ENCODE results near the gene ACOD1.

ACOD1 gene

DNA sequence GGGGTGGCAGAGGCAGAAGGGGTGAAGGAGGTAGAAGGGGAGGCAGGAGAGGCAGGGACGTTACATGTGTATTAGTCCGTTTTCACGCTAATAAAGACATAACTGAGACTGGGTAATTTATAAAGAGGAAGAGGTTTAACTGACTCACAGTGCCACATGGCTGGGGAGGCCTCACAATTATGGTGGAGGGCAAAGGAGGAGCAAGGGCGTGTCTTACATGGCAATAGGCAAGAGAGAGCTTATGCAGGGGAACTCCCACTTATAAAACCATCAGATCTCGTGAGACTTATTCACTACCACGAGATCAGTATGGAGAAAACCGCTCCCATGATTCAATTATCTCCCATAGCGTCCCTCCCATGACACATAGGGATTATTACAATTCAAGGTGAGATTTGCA, 19.0 kb upstream of the ACOD1 start:
- Mint-ChIP-seq H3K4me3 (no peak overlapping the region), H3K4me1 (no peaks in the 10 kb centered on the region), H3K27ac (no peak overlapping the region), H3K27me3 (ENCODE audit: low read depth) (no peaks in the 10 kb centered on the region), H3K9me3 (peaks cover 6% of the 10 kb centered on the region), H3K36me3 (ENCODE audit: low read depth) (no peaks in the 10 kb centered on the region)
- TF ChIP-seq, protein P1, sequence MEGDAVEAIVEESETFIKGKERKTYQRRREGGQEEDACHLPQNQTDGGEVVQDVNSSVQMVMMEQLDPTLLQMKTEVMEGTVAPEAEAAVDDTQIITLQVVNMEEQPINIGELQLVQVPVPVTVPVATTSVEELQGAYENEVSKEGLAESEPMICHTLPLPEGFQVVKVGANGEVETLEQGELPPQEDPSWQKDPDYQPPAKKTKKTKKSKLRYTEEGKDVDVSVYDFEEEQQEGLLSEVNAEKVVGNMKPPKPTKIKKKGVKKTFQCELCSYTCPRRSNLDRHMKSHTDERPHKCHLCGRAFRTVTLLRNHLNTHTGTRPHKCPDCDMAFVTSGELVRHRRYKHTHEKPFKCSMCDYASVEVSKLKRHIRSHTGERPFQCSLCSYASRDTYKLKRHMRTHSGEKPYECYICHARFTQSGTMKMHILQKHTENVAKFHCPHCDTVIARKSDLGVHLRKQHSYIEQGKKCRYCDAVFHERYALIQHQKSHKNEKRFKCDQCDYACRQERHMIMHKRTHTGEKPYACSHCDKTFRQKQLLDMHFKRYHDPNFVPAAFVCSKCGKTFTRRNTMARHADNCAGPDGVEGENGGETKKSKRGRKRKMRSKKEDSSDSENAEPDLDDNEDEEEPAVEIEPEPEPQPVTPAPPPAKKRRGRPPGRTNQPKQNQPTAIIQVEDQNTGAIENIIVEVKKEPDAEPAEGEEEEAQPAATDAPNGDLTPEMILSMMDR (IDR thresholded peaks at IDR 0.05; ENCODE audit: unreplicated experiment in 3 of 3) = no peak

GRCh38 chr13:76929851-76930374, 18.4 kb upstream of the ACOD1 start:
- Mint-ChIP-seq H3K9me3 (peaks cover 6% of the 10 kb centered on the region), H3K27me3 (ENCODE audit: low read depth) (no peaks in the 10 kb centered on the region), H3K4me1 (no peaks in the 10 kb centered on the region), H3K4me3 (no peak overlapping the region), H3K36me3 (ENCODE audit: low read depth) (no peaks in the 10 kb centered on the region), H3K27ac (peak overlapping the region in 1 of 3 experiments; percentile 10)
- TF ChIP-seq, protein P1 (IDR thresholded peaks at IDR 0.05; ENCODE audit: unreplicated experiment in 3 of 3) = no peak

GRCh38 chr13:76932076-76932475, 16.2 kb upstream of the ACOD1 start:
- H3K9me3 Mint-ChIP-seq = peaks cover 9% of the 10 kb centered on the region
- H3K4me3 Mint-ChIP-seq = no peak overlapping the region
- H3K27ac Mint-ChIP-seq = no peak overlapping the region
- H3K36me3 Mint-ChIP-seq (ENCODE audit: low read depth) = no peaks in the 10 kb centered on the region
- TF ChIP-seq, protein P1 (IDR thresholded peaks at IDR 0.05; ENCODE audit: unreplicated experiment in 3 of 3) = no peak
- H3K4me1 Mint-ChIP-seq = peaks cover 2% of the 10 kb centered on the region
- no peaks in the 10 kb centered on the region for H3K27me3 Mint-ChIP-seq (ENCODE audit: low read depth)

GRCh38 chr13:76934671-76935070, 13.6 kb upstream of the ACOD1 start:
- TF ChIP-seq, protein P1 (IDR thresholded peaks at IDR 0.05; ENCODE audit: unreplicated experiment in 3 of 3) = no peak
- no peak overlapping the region for H3K4me3 Mint-ChIP-seq
- no peak overlapping the region for H3K27ac Mint-ChIP-seq
- H3K4me1 Mint-ChIP-seq = peaks cover 11% of the 10 kb centered on the region
- H3K27me3 Mint-ChIP-seq (ENCODE audit: low read depth) = no peaks in the 10 kb centered on the region
- no peaks in the 10 kb centered on the region for H3K36me3 Mint-ChIP-seq (ENCODE audit: low read depth)
- peaks cover 12% of the 10 kb centered on the region for H3K9me3 Mint-ChIP-seq

DNA sequence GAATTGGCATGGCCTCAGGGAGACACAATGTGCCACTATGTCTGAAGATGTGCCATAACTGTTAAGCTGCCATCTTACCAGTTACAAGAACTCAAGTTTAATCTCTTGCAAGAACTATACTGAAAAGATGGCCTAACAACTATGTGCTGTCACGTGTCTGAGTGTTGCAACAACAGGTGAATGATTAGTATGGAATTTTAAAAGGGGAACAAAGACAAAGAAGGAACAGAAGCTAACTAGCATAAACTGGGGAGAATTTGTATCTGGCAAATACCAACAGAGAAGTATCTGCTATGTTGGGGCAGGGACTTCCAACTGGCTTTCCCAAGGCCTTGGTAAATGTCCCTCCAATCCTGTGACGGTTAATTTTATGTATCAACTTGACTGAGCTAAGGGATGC, 11.5 kb upstream of the ACOD1 start:
- Mint-ChIP-seq H3K9me3 (peaks cover 6% of the 10 kb centered on the region), H3K4me1 (peaks cover 11% of the 10 kb centered on the region), H3K36me3 (ENCODE audit: low read depth) (no peaks in the 10 kb centered on the region), H3K27me3 (ENCODE audit: low read depth) (peaks cover 6% of the 10 kb centered on the region), H3K4me3 (no peak overlapping the region), H3K27ac (peak overlapping the region in 1 of 3 experiments; percentile 67)
- TF ChIP-seq, protein P1 (IDR thresholded peaks at IDR 0.05; ENCODE audit: unreplicated experiment in 3 of 3) = no peak

DNA sequence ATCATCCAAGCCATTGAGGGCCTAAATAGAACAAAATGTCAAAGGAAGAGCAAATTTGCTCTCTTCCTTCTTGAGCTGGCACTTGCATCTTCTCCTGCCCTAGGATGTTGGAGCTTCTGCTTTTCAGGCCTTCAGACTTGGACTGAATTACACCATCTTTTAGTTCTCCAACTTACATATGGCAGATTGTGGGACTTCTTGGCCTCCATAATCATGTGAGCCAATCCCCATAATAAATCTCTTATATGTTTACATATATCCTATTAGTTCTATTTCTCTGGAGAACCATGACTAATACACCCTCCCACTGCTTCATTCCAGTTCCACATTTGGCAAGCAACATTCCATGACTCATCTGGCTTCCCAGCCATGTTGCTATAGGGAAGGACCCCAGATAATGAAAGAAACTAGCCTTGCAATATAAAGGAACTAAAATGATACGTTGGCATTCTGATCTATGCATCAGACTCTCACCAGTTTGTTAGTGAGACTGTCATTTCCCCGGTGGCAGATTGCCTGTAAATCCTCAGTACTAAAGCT, 11.0 kb upstream of the ACOD1 start:
- H3K27ac Mint-ChIP-seq = peak overlapping the region in 2 of 3 experiments; percentile 67 to 70
- TF ChIP-seq, protein P1 (IDR thresholded peaks at IDR 0.05; ENCODE audit: unreplicated experiment in 3 of 3) = no peak
- H3K4me1 Mint-ChIP-seq = peaks cover 11% of the 10 kb centered on the region
- H3K27me3 Mint-ChIP-seq (ENCODE audit: low read depth) = peaks cover 6% of the 10 kb centered on the region
- H3K36me3 Mint-ChIP-seq (ENCODE audit: low read depth) = no peaks in the 10 kb centered on the region
- peaks cover 6% of the 10 kb centered on the region for H3K9me3 Mint-ChIP-seq
- H3K4me3 Mint-ChIP-seq = no peak overlapping the region

Measured in nephron (organoid).